SU-DHL-6 (cell line): ENCODE data around the gene DMBT1.

Source experiments
- H2AFZ ChIP-seq: fragments of 200-600 bp; sonication (generic); 2 replicates; pipeline ENCODE4 v1.6.1; 2014; ENCODE audit warnings: low read depth, mild to moderate bottlenecking, moderate library complexity, mixed read lengths, antibody characterized with exemption, low read length; ENCODE audit not compliant: severe bottlenecking
- H3F3A ChIP-seq: fragments of 200-600 bp; shearing (Covaris generic); 2 replicates; pipeline ENCODE4 v1.6.0; 2016; ENCODE audit warnings: antibody characterized with exemption, mild to moderate bottlenecking; ENCODE audit not compliant: insufficient read depth
- H3K27ac ChIP-seq: fragments of 200-600 bp; sonication (generic); 2 replicates; pipeline ENCODE4 v1.5.1; 2016; ENCODE audit warnings: low read depth, mild to moderate bottlenecking, low read length, moderate library complexity, mixed read lengths
- H3K27me3 ChIP-seq: fragments of 200-600 bp; sonication (generic), shearing (Covaris generic); 2 replicates; pipeline ENCODE4 v1.6.0; 2014; ENCODE audit warnings: mild to moderate bottlenecking, low read length
- H3K36me3 ChIP-seq: fragments of 200-600 bp; sonication (generic); 2 replicates; pipeline ENCODE4 v1.6.1; 2014; ENCODE audit warnings: mild to moderate bottlenecking, low read length, mixed read lengths
- H3K4me2 ChIP-seq: fragments of 300-600, 200-600 bp; shearing (Covaris generic), sonication (generic); 2 replicates; pipeline ENCODE4 v1.6.0; 2014; ENCODE audit warnings: low read length, low read depth, mild to moderate bottlenecking; ENCODE audit not compliant: poor library complexity, severe bottlenecking
- H3K4me3 ChIP-seq: fragments of 200-600 bp; sonication (generic); 2 replicates; pipeline ENCODE4 v1.5.1; 2014; ENCODE audit warnings: antibody characterized with exemption, low read length, mild to moderate bottlenecking, mixed read lengths; ENCODE audit not compliant: insufficient read depth, poor library complexity, severe bottlenecking
- H3K79me2 ChIP-seq: fragments of 200-600 bp; sonication (generic); 2 replicates; pipeline ENCODE4 v1.6.1; 2014; ENCODE audit warnings: mild to moderate bottlenecking, low read length, moderate library complexity; ENCODE audit not compliant: insufficient read depth
- H3K9ac ChIP-seq: fragments of 200-600 bp; sonication (generic); 2 replicates; pipeline ENCODE4 v1.7.0; 2014; ENCODE audit warnings: mild to moderate bottlenecking, low read length
- H3K9me2 ChIP-seq: fragments of 200-600 bp; sonication (generic); replicated peaks from 2 replicates; pipeline ENCODE4 v1.6.1; 2014; ENCODE audit warnings: low read length; ENCODE audit not compliant: insufficient read depth
- H3K9me3 ChIP-seq: fragments of 200-600 bp; sonication (generic); 2 replicates; pipeline ENCODE4 v1.6.1; 2014; ENCODE audit warnings: low read length, mixed read lengths; ENCODE audit not compliant: insufficient read depth
- H4K20me1 ChIP-seq: fragments of 200-600 bp; sonication (generic); 2 replicates; pipeline ENCODE4 v1.6.1; 2014; ENCODE audit warnings: low read depth, mild to moderate bottlenecking, antibody characterized with exemption, low read length, moderate library complexity, mixed read lengths
- EZH2phosphoT487 ChIP-seq: fragments of 200-600 bp; sonication (generic), shearing (Covaris generic); conservative IDR thresholded peaks from 2 replicates; pipeline ENCODE4 v1.6.1; 2018; ENCODE audit warnings: mild to moderate bottlenecking, antibody characterized with exemption, low read length, moderate library complexity, mixed read lengths
- TF ChIP-seq, protein P1 (sequence below): fragments of 200-600 bp; sonication (generic); IDR thresholded peaks from one replicate; pipeline ENCODE4 v1.5.1; 2017; ENCODE audit warnings: antibody characterized with exemption, mild to moderate bottlenecking, low read length, moderate library complexity; ENCODE audit not compliant: insufficient read depth, poor library complexity, severe bottlenecking

Gene DMBT1

DNA sequence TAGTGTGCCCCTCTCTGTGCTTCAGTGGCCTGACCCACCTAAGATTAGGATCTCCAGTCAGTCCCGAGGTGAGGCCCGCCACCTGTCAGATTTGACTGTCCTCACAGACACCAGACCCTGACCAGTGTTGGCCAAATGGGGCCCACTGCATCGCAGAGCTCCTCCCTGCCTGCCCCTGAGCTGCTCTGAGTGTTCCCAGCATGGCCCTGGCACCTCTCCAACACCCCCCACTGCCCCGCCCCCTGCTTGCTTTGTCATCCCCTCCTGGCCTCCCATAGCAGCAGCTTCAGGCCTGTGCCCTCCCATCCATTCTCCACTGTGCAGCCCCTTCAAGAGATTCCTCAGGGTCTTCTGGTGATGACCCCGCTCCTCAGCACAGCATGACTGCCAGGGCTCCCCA lies 71.5 kb downstream of the DMBT1 start:
- Histone ChIP-seq H3K4me2 (no peak overlapping the region), H3K27ac (no peak overlapping the region), H3K9me3 (no peaks in the 10 kb centered on the region), H4K20me1 (no peaks in the 10 kb centered on the region), H3K36me3 (no peaks in the 10 kb centered on the region), H2AFZ (no peak overlapping the region), H3K9ac (no peak overlapping the region), H3K79me2 (no peaks in the 10 kb centered on the region), H3K9me2 (no peaks in the 10 kb centered on the region), H3K4me3 (no peak overlapping the region), H3K27me3 (no peaks in the 10 kb centered on the region), H3F3A (no peaks in the 10 kb centered on the region)
- TF ChIP-seq, protein P1, sequence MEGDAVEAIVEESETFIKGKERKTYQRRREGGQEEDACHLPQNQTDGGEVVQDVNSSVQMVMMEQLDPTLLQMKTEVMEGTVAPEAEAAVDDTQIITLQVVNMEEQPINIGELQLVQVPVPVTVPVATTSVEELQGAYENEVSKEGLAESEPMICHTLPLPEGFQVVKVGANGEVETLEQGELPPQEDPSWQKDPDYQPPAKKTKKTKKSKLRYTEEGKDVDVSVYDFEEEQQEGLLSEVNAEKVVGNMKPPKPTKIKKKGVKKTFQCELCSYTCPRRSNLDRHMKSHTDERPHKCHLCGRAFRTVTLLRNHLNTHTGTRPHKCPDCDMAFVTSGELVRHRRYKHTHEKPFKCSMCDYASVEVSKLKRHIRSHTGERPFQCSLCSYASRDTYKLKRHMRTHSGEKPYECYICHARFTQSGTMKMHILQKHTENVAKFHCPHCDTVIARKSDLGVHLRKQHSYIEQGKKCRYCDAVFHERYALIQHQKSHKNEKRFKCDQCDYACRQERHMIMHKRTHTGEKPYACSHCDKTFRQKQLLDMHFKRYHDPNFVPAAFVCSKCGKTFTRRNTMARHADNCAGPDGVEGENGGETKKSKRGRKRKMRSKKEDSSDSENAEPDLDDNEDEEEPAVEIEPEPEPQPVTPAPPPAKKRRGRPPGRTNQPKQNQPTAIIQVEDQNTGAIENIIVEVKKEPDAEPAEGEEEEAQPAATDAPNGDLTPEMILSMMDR: no peak
- no peak for TF ChIP-seq EZH2phosphoT487

DNA sequence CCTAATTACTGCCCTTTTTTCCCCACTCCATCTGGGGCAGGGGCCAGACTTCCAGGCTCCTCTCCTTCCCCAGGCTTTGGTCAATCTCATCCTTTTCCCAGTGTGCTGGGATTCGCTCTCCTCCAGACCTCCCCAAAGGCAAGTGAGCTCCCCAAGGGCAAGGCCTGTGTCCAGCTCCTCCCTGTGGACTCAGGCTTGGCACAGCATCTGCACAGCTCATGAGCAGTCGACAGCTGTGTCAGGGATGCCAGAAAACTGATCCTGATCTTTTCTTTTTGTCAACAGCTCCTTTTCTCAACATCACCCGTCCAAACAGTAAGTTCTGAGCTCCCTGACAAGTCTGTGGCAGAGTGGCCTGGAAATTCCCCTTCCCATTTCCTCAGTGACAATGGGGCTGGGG lies 72.0 kb downstream of the DMBT1 start:
- H3K9me3 ChIP-seq: no peaks in the 10 kb centered on the region
- H3K9ac ChIP-seq: no peak overlapping the region
- no peak overlapping the region for H3K4me2 ChIP-seq
- no peaks in the 10 kb centered on the region for H3K36me3 ChIP-seq
- no peaks in the 10 kb centered on the region for H3K79me2 ChIP-seq
- no peaks in the 10 kb centered on the region for H3F3A ChIP-seq
- H3K4me3 ChIP-seq: no peak overlapping the region
- no peak overlapping the region for H3K27ac ChIP-seq
- no peaks in the 10 kb centered on the region for H3K27me3 ChIP-seq
- H4K20me1 ChIP-seq: no peaks in the 10 kb centered on the region
- H2AFZ ChIP-seq: no peak overlapping the region
- TF ChIP-seq EZH2phosphoT487: no peak
- TF ChIP-seq, protein P1: no peak
- H3K9me2 ChIP-seq: no peaks in the 10 kb centered on the region

DNA sequence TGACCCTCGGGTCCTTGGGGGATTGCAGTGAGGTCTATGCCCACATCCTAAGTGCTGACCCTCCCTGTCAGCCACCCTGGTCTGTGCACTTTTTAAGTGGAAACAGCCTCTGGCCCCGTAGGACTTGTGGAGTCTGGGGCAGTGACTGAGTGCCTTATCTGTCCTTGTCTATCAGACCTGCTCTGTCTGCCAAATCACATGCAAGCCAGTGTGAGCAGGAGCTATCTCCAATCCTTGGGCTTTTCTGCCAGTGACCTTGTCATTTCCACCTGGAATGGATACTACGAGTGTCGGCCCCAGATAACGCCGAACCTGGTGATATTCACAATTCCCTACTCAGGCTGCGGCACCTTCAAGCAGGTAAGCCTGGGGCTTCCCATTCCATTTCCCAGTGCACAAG lies 76.4 kb downstream of the DMBT1 start:
- Histone ChIP-seq H3F3A (no peaks in the 10 kb centered on the region), H3K79me2 (no peaks in the 10 kb centered on the region), H4K20me1 (no peaks in the 10 kb centered on the region), H3K36me3 (no peaks in the 10 kb centered on the region), H3K9me2 (no peaks in the 10 kb centered on the region), H3K27ac (no peak overlapping the region), H3K4me2 (no peak overlapping the region), H2AFZ (no peak overlapping the region), H3K4me3 (no peak overlapping the region), H3K27me3 (no peaks in the 10 kb centered on the region), H3K9me3 (no peaks in the 10 kb centered on the region), H3K9ac (no peak overlapping the region)
- no peak for TF ChIP-seq EZH2phosphoT487
- TF ChIP-seq, protein P1: no peak
